ENCODE data around the gene ANKRD55.
A peak's percentile ranks its signal among the peaks of the same experiment; 100 is the strongest.

GRCh38 chr5:56200971-56201666 lies 32.0 kb downstream of the ANKRD55 start:
- TF ChIP-seq EP300 (IDR thresholded peaks at IDR 0.05) (peak in 1 of 2 donors; percentile 24), CTCF (IDR thresholded peaks at IDR 0.05) (peak; percentile 45 to 78 (median 67)), POLR2A (IDR thresholded peaks at IDR 0.05) (no peak)

All from tibial nerve (tissue), 4 donors.